ENCODE measurements around the gene TOMM34. TPM values are rescaled to one million over a fixed set of nuclear protein-coding genes. Genes with fewer than 3 reads are reported as not detected.

The TOMM34 gene
- total RNA-seq, 1 experiment from 2014 or later, result 37.5 TPM

DNA sequence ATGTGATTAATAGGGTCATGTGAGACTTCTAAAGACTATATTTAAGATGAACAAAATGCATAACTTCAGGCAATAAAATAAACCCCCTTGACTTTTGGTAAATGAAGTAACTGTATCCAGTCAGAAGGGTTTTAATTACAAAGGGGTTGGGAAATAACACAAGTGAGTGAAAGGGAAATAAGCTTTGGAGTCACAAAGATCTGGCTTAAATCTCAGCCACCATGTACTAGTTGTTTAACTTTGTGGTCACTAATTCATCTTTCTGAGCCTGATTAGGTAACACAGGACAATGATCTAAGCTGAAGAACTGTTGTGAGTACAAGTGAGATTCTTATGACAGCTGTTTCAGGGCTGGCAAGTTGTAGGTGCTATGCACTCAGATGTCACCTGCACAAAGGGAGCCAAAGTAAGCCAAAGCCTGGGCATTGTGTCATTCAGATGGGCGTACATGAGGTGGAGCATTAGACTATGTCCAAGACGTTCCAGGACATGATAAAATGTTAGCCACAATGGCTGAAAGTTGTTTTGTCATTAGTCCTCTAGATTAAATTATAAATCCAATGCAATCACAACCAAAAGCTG lies 13.8 kb downstream of the TOMM34 start:
- H3K4ac ChIP-seq (ENCODE audit: low read depth, low read length), result no peak overlapping the region
- no peak overlapping the region for H2BK15ac ChIP-seq (ENCODE audit: low read depth, low read length)
- H3T11ph ChIP-seq (ENCODE audit: low read length), result no peak overlapping the region
- no peak overlapping the region for H4K91ac ChIP-seq (ENCODE audit: insufficient read length, low read depth, low read length)
- no peaks in the 10 kb centered on the region for H4K20me1 ChIP-seq (ENCODE audit: control insufficient read depth, insufficient read depth, insufficient read length)
- H3K27ac ChIP-seq (ENCODE audit: insufficient read length, low read depth, low read length), result no peak overlapping the region
- H3K23ac ChIP-seq (ENCODE audit: insufficient read length, low read depth, low read length), result no peak overlapping the region
- no peaks in the 10 kb centered on the region for H3K27me3 ChIP-seq (ENCODE audit: insufficient read depth, low read length)
- H3K27me3 Mint-ChIP-seq (ENCODE audit: low read depth), result no peaks in the 10 kb centered on the region
- H2BK20ac ChIP-seq (ENCODE audit: low read depth, low read length, poor library complexity, severe bottlenecking), result no peak overlapping the region
- no peak for DNase-seq
- H3K18ac ChIP-seq (ENCODE audit: insufficient read length, low read depth, low read length), result no peak overlapping the region
- H2AK5ac ChIP-seq (ENCODE audit: insufficient read length, low read length), result no peak overlapping the region
- H3K4me3 Mint-ChIP-seq, result no peak overlapping the region
- H3K4me1 Mint-ChIP-seq, result no peaks in the 10 kb centered on the region
- TF ChIP-seq, protein P1, sequence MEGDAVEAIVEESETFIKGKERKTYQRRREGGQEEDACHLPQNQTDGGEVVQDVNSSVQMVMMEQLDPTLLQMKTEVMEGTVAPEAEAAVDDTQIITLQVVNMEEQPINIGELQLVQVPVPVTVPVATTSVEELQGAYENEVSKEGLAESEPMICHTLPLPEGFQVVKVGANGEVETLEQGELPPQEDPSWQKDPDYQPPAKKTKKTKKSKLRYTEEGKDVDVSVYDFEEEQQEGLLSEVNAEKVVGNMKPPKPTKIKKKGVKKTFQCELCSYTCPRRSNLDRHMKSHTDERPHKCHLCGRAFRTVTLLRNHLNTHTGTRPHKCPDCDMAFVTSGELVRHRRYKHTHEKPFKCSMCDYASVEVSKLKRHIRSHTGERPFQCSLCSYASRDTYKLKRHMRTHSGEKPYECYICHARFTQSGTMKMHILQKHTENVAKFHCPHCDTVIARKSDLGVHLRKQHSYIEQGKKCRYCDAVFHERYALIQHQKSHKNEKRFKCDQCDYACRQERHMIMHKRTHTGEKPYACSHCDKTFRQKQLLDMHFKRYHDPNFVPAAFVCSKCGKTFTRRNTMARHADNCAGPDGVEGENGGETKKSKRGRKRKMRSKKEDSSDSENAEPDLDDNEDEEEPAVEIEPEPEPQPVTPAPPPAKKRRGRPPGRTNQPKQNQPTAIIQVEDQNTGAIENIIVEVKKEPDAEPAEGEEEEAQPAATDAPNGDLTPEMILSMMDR (conservative IDR thresholded peaks at IDR 0.05), result no peak
- no peak overlapping the region for H2BK5ac ChIP-seq (ENCODE audit: insufficient read length, low read length)
- no peaks in the 10 kb centered on the region for H3K79me1 ChIP-seq (ENCODE audit: insufficient read depth, low read depth, low read length, poor library complexity, severe bottlenecking)
- H3K79me2 ChIP-seq (ENCODE audit: insufficient read depth, low read length), result no peaks in the 10 kb centered on the region
- no peak overlapping the region for H3K4me2 ChIP-seq (ENCODE audit: insufficient read depth, insufficient read length, low read length)
- no peaks in the 10 kb centered on the region for H3K23me2 ChIP-seq (ENCODE audit: insufficient read length, low read depth, low read length, poor library complexity, severe bottlenecking)
- H2BK12ac ChIP-seq (ENCODE audit: insufficient read length, low read depth, low read length), result no peak overlapping the region
- no peaks in the 10 kb centered on the region for H3K4me1 ChIP-seq (ENCODE audit: insufficient read depth, low read length)
- no peak overlapping the region for H2AFZ ChIP-seq (ENCODE audit: low read length)
- no peak overlapping the region for H3K56ac ChIP-seq (ENCODE audit: insufficient read length, low read depth, low read length)
- H3K9ac ChIP-seq (ENCODE audit: extremely low read depth, insufficient read length, low read length), result no peak overlapping the region
- no peak overlapping the region for H4K5ac ChIP-seq (ENCODE audit: insufficient read length, low read depth, low read length)
- H4K8ac ChIP-seq (replicated peaks; ENCODE audit: insufficient read length, low read depth, low read length), result no peak overlapping the region
- H3K27ac Mint-ChIP-seq, result no peak overlapping the region
- WGBS (ENCODE audit: extremely low coverage, insufficient read length, low lambda C conversion rate), result no CpG with 5 or more reads among the region's 2 CpGs
- no peaks in the 10 kb centered on the region for H3K9me3 ChIP-seq (ENCODE audit: control insufficient read depth, low read depth, low read length)
- H3K14ac ChIP-seq (ENCODE audit: insufficient read depth, low read length), result no peak overlapping the region
- H3K36me3 Mint-ChIP-seq (ENCODE audit: insufficient read depth in 1 of 3, low read depth in 3 of 3), result peaks cover 18 to 90% (median 54%) of the 10 kb centered on the region in 3 experiments; a peak in 6 of 7 replicates
- no peak overlapping the region for H2BK120ac ChIP-seq (ENCODE audit: low read depth, low read length, poor library complexity, severe bottlenecking)
- no peaks in the 10 kb centered on the region for H3K9me3 Mint-ChIP-seq
